Calu3 (cell line): ENCODE data around the gene NSMCE1. TPM values are rescaled to one million over a fixed set of nuclear protein-coding genes. Genes with fewer than 3 reads are reported as not detected.

Experiments used
- BruUV-seq: library from RNA; stranded (reverse); fragments of 400-500 nt; replicated peaks from 2 replicates; lab custom pipeline; 2021; lab: Mats Ljungman, UMichigan
- CTCF ChIA-PET: fragments of 300-600 bp; sonication (Branson Sonifier 250); formaldehyde crosslinking; loops from one replicate; lab custom pipeline; 2022; ENCODE audit warnings: antibody characterized with exemption; lab: Charles Lee
- DNase-seq: peaks from one replicate; pipeline ENCODE4 v3.0.0; 2022
- H3K27ac Mint-ChIP-seq: one replicate; pipeline ENCODE4 v1.8.0; 2022; ENCODE audit warnings: mixed read lengths; ENCODE audit not compliant: unreplicated experiment
- H3K27me3 Mint-ChIP-seq: one replicate; pipeline ENCODE4 v1.8.0; 2022; ENCODE audit warnings: mixed read lengths; ENCODE audit not compliant: unreplicated experiment
- H3K36me3 Mint-ChIP-seq: one replicate; pipeline ENCODE4 v1.8.0; 2022; ENCODE audit warnings: mild to moderate bottlenecking, moderate library complexity, mixed read lengths; ENCODE audit not compliant: insufficient read depth, unreplicated experiment
- H3K4me1 Mint-ChIP-seq: one replicate; pipeline ENCODE4 v1.8.0; 2022; ENCODE audit warnings: mild to moderate bottlenecking, low read depth, mixed read lengths; ENCODE audit not compliant: unreplicated experiment
- H3K4me3 Mint-ChIP-seq: one replicate; pipeline ENCODE4 v1.8.0; 2022; ENCODE audit warnings: mild to moderate bottlenecking, low read depth, moderate library complexity, mixed read lengths; ENCODE audit not compliant: unreplicated experiment
- H3K9me3 Mint-ChIP-seq: one replicate; pipeline ENCODE4 v1.8.0; 2022; ENCODE audit warnings: low read depth, mixed read lengths; ENCODE audit not compliant: unreplicated experiment
- intact Hi-C: fragments of 100-400 bp; cut with micrococcal nuclease; formaldehyde crosslinking; loops from one replicate; pipeline ENCODE4 v1.10.0; 2022; ENCODE audit not compliant: unreplicated experiment
- total RNA-seq: library from RNA; stranded (reverse); gene quantifications from 2 replicates; pipeline ENCODE4 v1.2.3, GENCODE V29; 2022
- TF ChIP-seq, protein P1 (sequence below): fragments of 200-600 bp; IDR thresholded peaks from one replicate; pipeline ENCODE4 v1.8.0; 2022; ENCODE audit warnings: antibody characterized with exemption; ENCODE audit not compliant: unreplicated experiment

Gene NSMCE1
- total RNA-seq, 1 experiment from 2014 or later: 83.2 TPM

DNA sequence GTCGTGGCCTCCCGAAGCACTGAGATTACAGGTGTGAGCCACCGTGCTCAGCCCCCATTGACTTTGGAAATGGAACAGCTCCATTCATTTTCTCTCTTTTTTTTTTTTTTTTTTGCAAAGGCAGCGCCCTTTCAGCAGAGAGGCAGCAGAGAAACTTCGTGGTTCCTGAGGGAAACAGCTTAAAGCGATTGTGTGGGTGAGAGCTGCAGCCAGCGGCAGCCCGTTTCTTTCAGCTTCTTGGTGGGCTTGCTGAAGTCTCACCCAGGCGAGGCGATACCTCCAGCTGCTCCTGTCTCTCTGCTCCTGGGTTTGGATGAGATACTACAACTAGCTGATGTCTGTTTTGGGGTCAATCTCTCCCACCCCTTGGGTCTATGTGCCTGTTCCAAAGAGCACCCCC, 57.5 kb downstream of the NSMCE1 start:
- Mint-ChIP-seq H3K36me3 (peaks cover 14% of the 10 kb centered on the region), H3K4me1 (peaks cover 7% of the 10 kb centered on the region), H3K9me3 (no peaks in the 10 kb centered on the region), H3K4me3 (no peak overlapping the region), H3K27me3 (no peaks in the 10 kb centered on the region), H3K27ac (no peak overlapping the region)
- no TSS peak for BruUV-seq
- intact Hi-C loops: no loop called here
- TF ChIP-seq, protein P1, sequence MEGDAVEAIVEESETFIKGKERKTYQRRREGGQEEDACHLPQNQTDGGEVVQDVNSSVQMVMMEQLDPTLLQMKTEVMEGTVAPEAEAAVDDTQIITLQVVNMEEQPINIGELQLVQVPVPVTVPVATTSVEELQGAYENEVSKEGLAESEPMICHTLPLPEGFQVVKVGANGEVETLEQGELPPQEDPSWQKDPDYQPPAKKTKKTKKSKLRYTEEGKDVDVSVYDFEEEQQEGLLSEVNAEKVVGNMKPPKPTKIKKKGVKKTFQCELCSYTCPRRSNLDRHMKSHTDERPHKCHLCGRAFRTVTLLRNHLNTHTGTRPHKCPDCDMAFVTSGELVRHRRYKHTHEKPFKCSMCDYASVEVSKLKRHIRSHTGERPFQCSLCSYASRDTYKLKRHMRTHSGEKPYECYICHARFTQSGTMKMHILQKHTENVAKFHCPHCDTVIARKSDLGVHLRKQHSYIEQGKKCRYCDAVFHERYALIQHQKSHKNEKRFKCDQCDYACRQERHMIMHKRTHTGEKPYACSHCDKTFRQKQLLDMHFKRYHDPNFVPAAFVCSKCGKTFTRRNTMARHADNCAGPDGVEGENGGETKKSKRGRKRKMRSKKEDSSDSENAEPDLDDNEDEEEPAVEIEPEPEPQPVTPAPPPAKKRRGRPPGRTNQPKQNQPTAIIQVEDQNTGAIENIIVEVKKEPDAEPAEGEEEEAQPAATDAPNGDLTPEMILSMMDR: no peak
- CTCF ChIA-PET: interaction anchor here (0.6 to 0.8 kb wide), 3 partner anchors 17 to 61 kb away, joined by 3 to 8 read pairs (median 4); no protein-coding TSS in a partner anchor
- no peak for DNase-seq

DNA sequence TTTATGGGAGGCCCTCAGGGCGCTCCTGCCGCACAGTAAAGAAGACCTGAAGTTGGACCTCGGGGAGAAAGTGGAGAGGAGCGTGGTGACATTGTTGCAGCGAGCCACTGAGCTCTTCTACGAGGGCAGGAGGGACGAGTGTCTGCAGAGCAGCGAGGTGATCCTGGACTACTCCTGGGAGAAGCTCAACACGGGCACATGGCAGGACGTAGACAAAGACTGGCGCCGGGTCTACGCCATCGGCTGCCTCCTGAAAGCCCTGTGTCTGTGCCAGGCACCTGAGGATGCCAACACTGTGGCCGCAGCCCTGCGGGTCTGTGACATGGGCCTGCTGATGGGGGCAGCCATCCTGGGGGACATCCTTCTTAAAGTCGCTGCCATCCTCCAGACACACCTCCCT, 58.4 kb downstream of the NSMCE1 start:
- H3K27ac Mint-ChIP-seq: no peak overlapping the region

DNA sequence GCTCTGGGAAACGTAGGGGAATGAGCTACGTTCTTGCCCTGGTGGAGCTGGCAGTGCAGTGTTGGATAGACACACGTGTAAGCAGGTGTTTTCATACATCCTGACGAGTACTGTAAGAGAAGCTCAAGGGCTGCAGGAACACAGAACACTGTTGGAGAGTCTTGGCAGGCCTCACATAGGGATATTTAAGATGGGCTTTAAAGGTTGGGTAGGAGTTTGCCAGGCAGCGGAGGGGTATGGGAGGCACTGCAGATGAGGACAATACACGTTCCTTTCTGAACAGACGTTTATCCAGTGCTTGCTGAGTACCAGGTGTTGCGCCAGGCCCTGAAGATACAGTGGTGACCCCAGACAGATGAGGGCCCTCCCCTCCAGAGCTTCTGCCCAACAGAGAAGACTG, 59.0 kb downstream of the NSMCE1 start:
- H3K9me3 Mint-ChIP-seq: no peaks in the 10 kb centered on the region
- no peak for DNase-seq
- H3K27me3 Mint-ChIP-seq: no peaks in the 10 kb centered on the region
- H3K4me3 Mint-ChIP-seq: no peak overlapping the region
- TF ChIP-seq, protein P1: no peak
- intact Hi-C loops: no loop called here
- CTCF ChIA-PET: interaction anchor here (0.6 kb wide), 1 partner anchor 114 kb away, joined by 5 read pairs; no protein-coding TSS in a partner anchor
- H3K27ac Mint-ChIP-seq: no peak overlapping the region
- peaks cover 14% of the 10 kb centered on the region for H3K36me3 Mint-ChIP-seq
- BruUV-seq: no TSS peak
- peaks cover 10% of the 10 kb centered on the region for H3K4me1 Mint-ChIP-seq

More for the DNA sequence above, 58.4 kb downstream of the NSMCE1 start:
- no peak for DNase-seq
- no TSS peak for BruUV-seq
- Mint-ChIP-seq H3K9me3 (no peaks in the 10 kb centered on the region), H3K36me3 (peaks cover 14% of the 10 kb centered on the region), H3K4me1 (peaks cover 7% of the 10 kb centered on the region), H3K27me3 (no peaks in the 10 kb centered on the region), H3K4me3 (no peak overlapping the region)
- CTCF ChIA-PET: interaction anchor here (0.8 kb wide), 1 partner anchor 17 kb away, joined by 8 read pairs; no protein-coding TSS in a partner anchor
- intact Hi-C loops: no loop called here
- TF ChIP-seq, protein P1: no peak

- TF ChIP-seq, protein P1: no peak
- Mint-ChIP-seq H3K36me3 (peaks cover 22% of the 10 kb centered on the region), H3K4me1 (peaks cover 16% of the 10 kb centered on the region), H3K4me3 (no peak overlapping the region), H3K27ac (no peak overlapping the region), H3K27me3 (no peaks in the 10 kb centered on the region), H3K9me3 (no peaks in the 10 kb centered on the region)
- BruUV-seq: no TSS peak
- intact Hi-C loops: no loop called here
- CTCF ChIA-PET: interaction anchor here (0.7 kb wide), 1 partner anchor 62 kb away, joined by 3 read pairs; no protein-coding TSS in a partner anchor
- DNase-seq: no peak
These were observed 59.8 kb downstream of the NSMCE1 start for GRCh38 chr16:27208796-27209195.
